ENCODE results near the gene MAP1LC3A.
"Not testable (repeated sequence)": the region's sequence is repeated elsewhere in the genome, so short reads cannot be mapped to it uniquely, and the experiment has no call there.

MAP1LC3A gene

GRCh38 chr20:34558320-34559218 is at the start of gene MAP1LC3A:
Gene MAP1LC3A (plus strand): TSS chr20:34558718. CDS start chr20:34558869, 151 bp downstream.
- peak; percentile 90 for DNase-seq (ENCODE audit: extremely low read depth, low read depth)
- TF ChIP-seq, protein P1, sequence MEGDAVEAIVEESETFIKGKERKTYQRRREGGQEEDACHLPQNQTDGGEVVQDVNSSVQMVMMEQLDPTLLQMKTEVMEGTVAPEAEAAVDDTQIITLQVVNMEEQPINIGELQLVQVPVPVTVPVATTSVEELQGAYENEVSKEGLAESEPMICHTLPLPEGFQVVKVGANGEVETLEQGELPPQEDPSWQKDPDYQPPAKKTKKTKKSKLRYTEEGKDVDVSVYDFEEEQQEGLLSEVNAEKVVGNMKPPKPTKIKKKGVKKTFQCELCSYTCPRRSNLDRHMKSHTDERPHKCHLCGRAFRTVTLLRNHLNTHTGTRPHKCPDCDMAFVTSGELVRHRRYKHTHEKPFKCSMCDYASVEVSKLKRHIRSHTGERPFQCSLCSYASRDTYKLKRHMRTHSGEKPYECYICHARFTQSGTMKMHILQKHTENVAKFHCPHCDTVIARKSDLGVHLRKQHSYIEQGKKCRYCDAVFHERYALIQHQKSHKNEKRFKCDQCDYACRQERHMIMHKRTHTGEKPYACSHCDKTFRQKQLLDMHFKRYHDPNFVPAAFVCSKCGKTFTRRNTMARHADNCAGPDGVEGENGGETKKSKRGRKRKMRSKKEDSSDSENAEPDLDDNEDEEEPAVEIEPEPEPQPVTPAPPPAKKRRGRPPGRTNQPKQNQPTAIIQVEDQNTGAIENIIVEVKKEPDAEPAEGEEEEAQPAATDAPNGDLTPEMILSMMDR (IDR thresholded peaks at IDR 0.05; ENCODE audit: low read depth, low read length) = no peak

- TF ChIP-seq, protein P1 (IDR thresholded peaks at IDR 0.05; ENCODE audit: low read depth, low read length) = no peak
- DNase-seq (ENCODE audit: extremely low read depth, low read depth) = no peak
Measured at GRCh38 chr20:34510575-34510974, 47.9 kb upstream of the MAP1LC3A start.

DNA sequence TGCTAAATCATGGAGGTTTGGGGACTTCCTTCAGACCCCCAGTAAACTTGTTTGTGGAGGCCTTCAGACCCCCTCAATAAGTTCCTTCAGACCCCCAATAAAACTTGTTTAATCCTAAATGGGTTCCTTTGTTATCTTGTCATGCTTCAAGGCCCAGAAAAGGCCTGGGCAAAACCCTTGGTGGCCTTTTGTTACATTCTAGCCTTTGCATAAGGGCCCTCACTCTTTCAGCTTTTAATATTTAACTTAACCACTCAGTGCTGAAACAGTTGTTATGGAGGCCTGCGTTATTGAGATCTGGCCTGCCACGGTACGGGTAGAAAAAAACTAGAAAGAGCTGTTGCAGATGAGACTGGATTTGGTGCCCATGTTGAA is 46.6 kb upstream of the MAP1LC3A start:
- DNase-seq (ENCODE audit: extremely low read depth, low read depth) = no peak
- TF ChIP-seq, protein P1 (IDR thresholded peaks at IDR 0.05; ENCODE audit: low read depth, low read length) = no peak

- DNase-seq (ENCODE audit: extremely low read depth, low read depth) = no peak
- TF ChIP-seq, protein P1 (IDR thresholded peaks at IDR 0.05; ENCODE audit: low read depth, low read length) = no peak
Measured at GRCh38 chr20:34512266-34512954, 46.1 kb upstream of the MAP1LC3A start.

- TF ChIP-seq, protein P1 (IDR thresholded peaks at IDR 0.05; ENCODE audit: low read depth, low read length) = no peak
- DNase-seq (ENCODE audit: extremely low read depth, low read depth) = no peak
Measured at GRCh38 chr20:34512955-34513419, 45.5 kb upstream of the MAP1LC3A start.

DNA sequence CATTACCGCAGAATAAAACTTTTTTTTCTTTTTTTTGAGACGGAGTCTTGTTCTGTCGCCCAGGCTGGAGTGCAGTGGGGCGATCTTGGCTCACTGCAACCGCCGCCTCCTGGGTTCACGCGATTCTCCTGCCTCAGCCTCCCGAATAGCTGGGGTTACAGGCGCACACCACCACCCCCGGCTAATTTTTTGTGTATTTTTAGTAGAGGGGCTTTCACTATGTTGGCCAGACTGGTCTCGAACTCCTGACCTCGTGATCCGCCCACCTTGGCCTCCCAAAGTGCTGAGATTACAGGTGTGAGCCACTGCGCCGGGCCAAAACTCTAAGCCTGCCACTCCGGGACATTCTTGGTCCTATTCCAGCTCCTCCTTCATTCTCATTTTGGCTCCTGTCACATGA is 44.5 kb upstream of the MAP1LC3A start:
- not testable (repeated sequence) for DNase-seq (ENCODE audit: extremely low read depth, low read depth)

- DNase-seq (ENCODE audit: extremely low read depth, low read depth) = no peak
- TF ChIP-seq, protein P1 (IDR thresholded peaks at IDR 0.05; ENCODE audit: low read depth, low read length) = no peak
Measured at GRCh38 chr20:34514897-34515483, 43.5 kb upstream of the MAP1LC3A start.

All from AG09319 (cell line).